ENCODE results near the gene METTL26. TPM values are rescaled to one million over a fixed set of nuclear protein-coding genes. Genes with fewer than 3 reads are reported as not detected.

METTL26 gene
- total and polyA plus RNA-seq, 8 donors = 17.3 to 271 (median 197) TPM

- no peak overlapping the region for H3K4me3 ChIP-seq
- intact Hi-C loops (cut with DNase I; ENCODE audit: low total_unique reads) = no loop called here
- no peaks in the 10 kb centered on the region for H3K27me3 ChIP-seq
- TF ChIP-seq POLR2AphosphoS5 (IDR thresholded peaks at IDR 0.05) (no peak), POLR2A (IDR thresholded peaks at IDR 0.05) (no peak), CTCF (IDR thresholded peaks at IDR 0.05) (no peak), EP300 (IDR thresholded peaks at IDR 0.05) (no peak)
- H3K36me3 ChIP-seq = peaks cover 7 to 44% (median 34%) of the 10 kb centered on the region in 4 donors
- no peaks in the 10 kb centered on the region for H3K9me3 ChIP-seq
- no peak for DNase-seq
- peaks cover 15 to 26% (median 22%) of the 10 kb centered on the region in 4 donors for H3K4me1 ChIP-seq
- 71 to 81% (median 74%) methylated on average over 21 to 41 of the region's 41 CpGs for whole genome bisulfite sequencing, 5 donors
- no peak overlapping the region for H3K27ac ChIP-seq
Measured at GRCh38 chr16:620700-621525, 15.2 kb downstream of the METTL26 start.

- H3K4me1 ChIP-seq = peaks cover 15 to 26% (median 22%) of the 10 kb centered on the region in 4 donors
- H3K4me3 ChIP-seq = no peak overlapping the region
- DNase-seq = no peak
- no peak overlapping the region for H3K27ac ChIP-seq
- H3K36me3 ChIP-seq = peaks cover 0 to 36% (median 26%) of the 10 kb centered on the region in 4 donors
- 86 to 92% (median 91%) methylated on average over 11 to 20 of the region's 20 CpGs for WGBS, 5 donors
- H3K27me3 ChIP-seq = no peaks in the 10 kb centered on the region
- intact Hi-C loops (cut with DNase I; ENCODE audit: low total_unique reads) = no loop called here
- no peaks in the 10 kb centered on the region for H3K9me3 ChIP-seq
- TF ChIP-seq CTCF (IDR thresholded peaks at IDR 0.05) = no peak
- no peak for TF ChIP-seq POLR2A (IDR thresholded peaks at IDR 0.05)
- no peak for TF ChIP-seq EP300 (IDR thresholded peaks at IDR 0.05)
- TF ChIP-seq POLR2AphosphoS5 (IDR thresholded peaks at IDR 0.05) = no peak
Measured at GRCh38 chr16:619476-620100, 16.5 kb downstream of the METTL26 start.

GRCh38 chr16:617855-618254, 18.2 kb downstream of the METTL26 start:
- no peaks in the 10 kb centered on the region for H3K9me3 ChIP-seq
- no peak for DNase-seq
- no peak for TF ChIP-seq POLR2AphosphoS5 (IDR thresholded peaks at IDR 0.05)
- intact Hi-C loops (cut with DNase I; ENCODE audit: low total_unique reads) = no loop called here
- no peak overlapping the region for H3K27ac ChIP-seq
- H3K36me3 ChIP-seq = peaks cover 0 to 41% (median 29%) of the 10 kb centered on the region in 4 donors
- 81 to 87% (median 87%) methylated on average over 15 to 16 of the region's 16 CpGs for WGBS, 5 donors
- H3K4me1 ChIP-seq = peaks cover 15 to 26% (median 22%) of the 10 kb centered on the region in 4 donors
- no peak overlapping the region for H3K4me3 ChIP-seq
- no peaks in the 10 kb centered on the region for H3K27me3 ChIP-seq

- Histone ChIP-seq H3K4me3 (no peak overlapping the region), H3K27me3 (no peaks in the 10 kb centered on the region), H3K36me3 (peaks cover 0 to 41% (median 29%) of the 10 kb centered on the region in 4 donors), H3K9me3 (no peaks in the 10 kb centered on the region), H3K27ac (peak overlapping the region in 2 of 5 donors; percentile 2 to 56), H3K4me1 (peaks cover 11 to 20% (median 18%) of the 10 kb centered on the region in 4 donors)
- 80 to 91% (median 85%) methylated on average over 33 to 39 of the region's 39 CpGs for WGBS, 5 donors
- TF ChIP-seq POLR2A (IDR thresholded peaks at IDR 0.05) (no peak), POLR2AphosphoS5 (IDR thresholded peaks at IDR 0.05) (peak in 1 of 3 donors; percentile 14), CTCF (IDR thresholded peaks at IDR 0.05) (no peak), EP300 (IDR thresholded peaks at IDR 0.05) (no peak)
- intact Hi-C loops (cut with DNase I; ENCODE audit: low total_unique reads) = no loop called here
- no peak for DNase-seq
Measured at GRCh38 chr16:616733-617586, 19.1 kb downstream of the METTL26 start.

Measured in stomach (tissue), 9 donors.